ENCODE results near the gene NEK5. TPM values are rescaled to one million over a fixed set of nuclear protein-coding genes. Genes with fewer than 3 reads are reported as not detected.
A peak's percentile ranks its signal among the peaks of the same experiment; 100 is the strongest.

The NEK5 gene
- polyA plus RNA-seq, 1 donor = 2.3 TPM

DNA sequence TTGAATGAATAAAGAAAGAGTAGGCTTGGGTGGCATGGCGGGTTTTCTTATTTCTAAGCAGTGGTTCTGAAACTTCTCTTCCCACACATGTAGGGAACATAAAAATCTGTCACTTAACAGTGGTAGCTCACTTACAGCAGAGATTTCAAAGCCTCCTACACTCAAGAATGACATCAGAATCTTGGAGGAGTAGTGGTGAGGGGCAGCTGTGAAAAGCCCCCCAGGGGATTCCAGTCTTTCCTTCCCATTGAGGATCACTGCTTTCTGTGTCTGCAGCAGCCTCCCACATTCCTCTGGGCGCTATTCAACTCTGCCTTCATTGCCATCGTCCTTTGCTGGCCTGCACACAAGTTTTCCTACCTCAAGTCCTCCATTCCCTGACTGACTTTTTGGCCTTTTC lies 8.6 kb upstream of the NEK5 start:
- Histone ChIP-seq H3K36me3 (ENCODE audit: control insufficient read depth, insufficient read depth, low read length) (peaks cover 65% of the 10 kb centered on the region), H3K27me3 (ENCODE audit: control insufficient read depth, insufficient read depth, low read length) (no peaks in the 10 kb centered on the region), H3K9me3 (ENCODE audit: control insufficient read depth, low read depth, low read length) (no peaks in the 10 kb centered on the region), H3K4me1 (ENCODE audit: control insufficient read depth, insufficient read depth, low read length) (no peaks in the 10 kb centered on the region), H3K27ac (ENCODE audit: low read length) (no peak overlapping the region), H3K4me3 (ENCODE audit: low read length) (no peak overlapping the region)
- DNase-seq = no peak
- WGBS (ENCODE audit: insufficient coverage, low lambda C conversion rate) = no CpG with 5 or more reads among the region's 3 CpGs

DNA sequence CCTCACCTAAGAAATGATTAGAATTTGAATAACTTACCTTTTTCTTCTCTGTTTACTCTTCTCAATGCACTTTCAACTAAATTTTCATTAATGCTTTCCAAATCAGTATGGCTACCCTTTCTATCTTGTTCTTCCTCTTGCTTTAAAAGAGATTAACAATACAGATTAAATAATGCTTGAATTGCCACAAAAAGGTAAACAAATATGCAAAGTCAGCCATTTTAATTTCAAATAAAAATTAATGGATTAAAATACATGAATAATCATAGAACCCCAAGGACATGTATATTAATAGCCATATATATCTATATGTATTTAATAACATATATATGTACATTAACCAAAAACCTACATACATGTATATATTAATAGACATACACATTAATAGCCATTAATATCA lies 7.9 kb upstream of the NEK5 start:
- Histone ChIP-seq H3K4me1 (ENCODE audit: control insufficient read depth, insufficient read depth, low read length) (no peaks in the 10 kb centered on the region), H3K36me3 (ENCODE audit: control insufficient read depth, insufficient read depth, low read length) (peaks cover 70% of the 10 kb centered on the region), H3K4me3 (ENCODE audit: low read length) (no peak overlapping the region), H3K27me3 (ENCODE audit: control insufficient read depth, insufficient read depth, low read length) (no peaks in the 10 kb centered on the region), H3K27ac (ENCODE audit: low read length) (no peak overlapping the region), H3K9me3 (ENCODE audit: control insufficient read depth, low read depth, low read length) (no peaks in the 10 kb centered on the region)
- DNase-seq = no peak

DNA sequence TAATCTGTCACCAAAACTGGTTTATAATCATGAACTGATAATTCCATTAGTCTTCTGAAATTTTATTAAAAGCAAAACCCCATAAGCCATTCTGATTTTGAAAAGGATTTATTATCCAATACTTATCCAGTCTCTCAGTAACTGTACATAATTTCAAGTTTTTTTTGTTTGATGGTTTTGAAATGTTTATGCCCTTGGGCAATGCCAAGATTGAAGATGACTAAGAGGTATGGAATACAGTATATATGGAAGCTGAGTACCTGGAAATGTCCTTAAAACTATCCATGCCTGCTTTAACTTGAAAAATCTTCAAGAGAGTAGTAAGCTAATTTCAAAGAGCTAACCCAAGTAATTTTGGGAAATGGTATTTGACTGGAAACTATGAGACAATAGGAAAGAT lies 1.8 kb upstream of the NEK5 start:
- DNase-seq = no peak
- Histone ChIP-seq H3K27me3 (ENCODE audit: control insufficient read depth, insufficient read depth, low read length) (no peaks in the 10 kb centered on the region), H3K9me3 (ENCODE audit: control insufficient read depth, low read depth, low read length) (no peaks in the 10 kb centered on the region), H3K4me1 (ENCODE audit: control insufficient read depth, insufficient read depth, low read length) (peaks cover 4% of the 10 kb centered on the region), H3K27ac (ENCODE audit: low read length) (no peak overlapping the region), H3K36me3 (ENCODE audit: control insufficient read depth, insufficient read depth, low read length) (peaks cover 43% of the 10 kb centered on the region), H3K4me3 (ENCODE audit: low read length) (no peak overlapping the region)

DNA sequence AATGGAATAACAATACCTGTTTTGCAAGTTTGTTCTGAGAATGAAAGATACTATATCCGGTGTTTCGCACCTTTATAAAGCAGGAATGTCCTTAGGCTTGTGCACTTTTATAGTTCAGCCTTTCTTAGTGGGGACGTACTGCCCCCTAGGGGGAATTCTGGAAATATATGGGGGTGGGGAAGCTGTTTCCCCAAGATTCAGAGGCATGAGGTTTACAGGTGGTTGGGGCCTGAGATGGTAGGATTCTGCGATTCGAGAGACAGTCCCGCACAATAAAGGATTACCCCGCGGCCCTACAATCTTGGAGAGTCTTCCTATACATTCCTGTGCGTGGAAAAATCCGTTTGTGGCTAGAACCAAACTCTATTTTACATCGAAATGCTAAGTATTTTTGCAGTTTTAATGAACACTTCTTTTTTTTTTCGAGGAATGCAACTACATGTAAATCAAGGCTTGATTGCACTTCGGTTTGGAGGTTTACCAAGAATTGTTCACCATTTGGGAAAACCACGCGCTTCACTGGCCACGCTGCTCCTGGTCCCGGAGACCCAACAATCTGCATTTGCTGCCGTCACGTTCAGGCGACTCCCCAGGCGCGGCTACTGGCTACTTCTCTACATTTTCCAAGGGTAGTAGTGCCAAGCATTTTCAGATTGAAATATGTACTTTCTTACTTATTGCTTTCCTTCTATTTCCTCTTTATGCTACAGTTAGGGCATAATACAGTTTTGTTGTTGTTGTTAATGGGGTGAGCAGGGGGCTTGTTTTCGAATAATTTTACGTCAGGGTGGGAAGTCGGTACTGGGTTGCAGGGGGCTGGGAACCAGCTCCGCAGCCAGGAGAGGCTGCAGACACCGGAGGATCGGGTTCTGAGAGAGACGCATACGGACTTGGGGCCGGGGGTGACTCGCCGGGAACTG lies 830 bp downstream of the NEK5 start:
- peak overlapping the region; percentile 31 for H3K27ac ChIP-seq (ENCODE audit: low read length)
- peak; percentile 73 to 83 for DNase-seq
- peaks cover 21% of the 10 kb centered on the region for H3K36me3 ChIP-seq (ENCODE audit: control insufficient read depth, insufficient read depth, low read length)
- peaks cover 4% of the 10 kb centered on the region for H3K4me1 ChIP-seq (ENCODE audit: control insufficient read depth, insufficient read depth, low read length)
- H3K9me3 ChIP-seq (ENCODE audit: control insufficient read depth, low read depth, low read length) = no peaks in the 10 kb centered on the region
- WGBS (ENCODE audit: insufficient coverage, low lambda C conversion rate) = 0% methylated on average over 5 of the region's 33 CpGs
- H3K4me3 ChIP-seq (ENCODE audit: low read length) = peak overlapping the region; percentile 71
- no peaks in the 10 kb centered on the region for H3K27me3 ChIP-seq (ENCODE audit: control insufficient read depth, insufficient read depth, low read length)

DNA sequence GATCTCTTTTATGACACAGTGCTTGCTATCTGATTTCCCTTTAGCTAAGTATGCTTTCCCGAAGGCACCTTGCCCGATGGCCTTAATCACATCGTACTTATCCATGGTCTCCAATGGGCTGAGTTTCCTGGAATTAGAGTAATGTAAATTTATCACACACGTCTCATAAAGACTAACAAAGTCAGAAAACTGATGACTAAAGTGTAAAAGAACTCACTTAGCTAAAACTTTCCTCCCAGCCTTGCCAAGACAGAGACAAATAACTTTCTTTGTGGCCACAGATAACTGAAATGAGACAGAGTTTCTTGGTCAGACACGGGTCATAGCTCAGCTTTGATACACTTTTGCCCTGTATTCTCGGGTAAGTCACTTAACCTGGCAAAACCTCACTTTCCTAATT lies 1.5 kb downstream of the NEK5 start:
- peaks cover 15% of the 10 kb centered on the region for H3K36me3 ChIP-seq (ENCODE audit: control insufficient read depth, insufficient read depth, low read length)
- no peaks in the 10 kb centered on the region for H3K27me3 ChIP-seq (ENCODE audit: control insufficient read depth, insufficient read depth, low read length)
- no peak for DNase-seq
- peaks cover 4% of the 10 kb centered on the region for H3K4me1 ChIP-seq (ENCODE audit: control insufficient read depth, insufficient read depth, low read length)
- no peaks in the 10 kb centered on the region for H3K9me3 ChIP-seq (ENCODE audit: control insufficient read depth, low read depth, low read length)
- no peak overlapping the region for H3K4me3 ChIP-seq (ENCODE audit: low read length)
- WGBS (ENCODE audit: insufficient coverage, low lambda C conversion rate) = 17% methylated on average over 2 of the region's 6 CpGs
- peak overlapping the region; percentile 4 for H3K27ac ChIP-seq (ENCODE audit: low read length)

DNA sequence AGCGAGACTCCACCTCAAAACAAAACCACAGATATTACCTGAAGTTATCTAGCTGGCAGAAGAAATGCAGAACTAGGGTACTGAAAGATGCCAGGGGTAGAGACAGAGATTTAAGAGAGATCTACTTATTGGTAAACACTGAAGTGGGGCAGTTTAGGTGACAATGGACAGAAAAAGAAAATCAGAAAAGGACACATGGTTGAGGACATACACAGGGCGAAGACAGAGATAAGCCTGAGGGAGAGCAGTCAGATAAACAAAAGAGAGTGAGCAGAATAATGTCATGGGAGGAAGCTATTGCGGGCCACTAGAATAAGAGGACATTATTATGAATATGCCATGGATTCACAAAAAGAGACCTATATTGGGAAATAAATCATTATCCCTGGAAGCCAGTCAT lies 3.3 kb downstream of the NEK5 start:
- H3K36me3 ChIP-seq (ENCODE audit: control insufficient read depth, insufficient read depth, low read length) = no peaks in the 10 kb centered on the region
- 100% methylated on average over 1 of the region's 3 CpGs for WGBS (ENCODE audit: insufficient coverage, low lambda C conversion rate)
- no peaks in the 10 kb centered on the region for H3K27me3 ChIP-seq (ENCODE audit: control insufficient read depth, insufficient read depth, low read length)
- H3K4me1 ChIP-seq (ENCODE audit: control insufficient read depth, insufficient read depth, low read length) = peaks cover 4% of the 10 kb centered on the region
- no peak for DNase-seq
- no peak overlapping the region for H3K27ac ChIP-seq (ENCODE audit: low read length)
- no peaks in the 10 kb centered on the region for H3K9me3 ChIP-seq (ENCODE audit: control insufficient read depth, low read depth, low read length)
- H3K4me3 ChIP-seq (ENCODE audit: low read length) = no peak overlapping the region

DNA sequence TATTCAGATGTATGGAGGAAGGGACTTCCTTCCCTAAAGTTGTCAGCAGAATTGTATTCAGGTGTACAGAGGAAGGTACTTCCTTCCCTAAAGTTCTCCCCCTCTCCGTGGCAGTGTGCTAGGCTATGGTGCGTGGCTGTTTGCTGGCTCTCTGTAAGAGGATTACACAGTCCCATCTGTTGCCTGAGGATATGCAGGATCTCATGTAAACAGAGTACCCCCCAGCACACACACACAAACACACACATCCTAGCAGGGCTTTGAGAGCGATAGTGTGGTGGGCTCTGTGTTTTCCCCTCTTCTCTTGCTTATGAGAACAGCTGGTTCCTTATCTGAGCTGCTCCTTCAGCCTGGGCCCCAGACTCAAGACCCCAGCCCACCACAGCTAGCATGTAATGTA lies 10.3 kb downstream of the NEK5 start:
- H3K36me3 ChIP-seq (ENCODE audit: control insufficient read depth, insufficient read depth, low read length) = no peaks in the 10 kb centered on the region
- no CpG with 5 or more reads among the region's 3 CpGs for WGBS (ENCODE audit: insufficient coverage, low lambda C conversion rate)
- H3K27me3 ChIP-seq (ENCODE audit: control insufficient read depth, insufficient read depth, low read length) = no peaks in the 10 kb centered on the region
- H3K4me3 ChIP-seq (ENCODE audit: low read length) = no peak overlapping the region
- DNase-seq = no peak
- no peaks in the 10 kb centered on the region for H3K4me1 ChIP-seq (ENCODE audit: control insufficient read depth, insufficient read depth, low read length)
- no peaks in the 10 kb centered on the region for H3K9me3 ChIP-seq (ENCODE audit: control insufficient read depth, low read depth, low read length)
- H3K27ac ChIP-seq (ENCODE audit: low read length) = no peak overlapping the region

DNA sequence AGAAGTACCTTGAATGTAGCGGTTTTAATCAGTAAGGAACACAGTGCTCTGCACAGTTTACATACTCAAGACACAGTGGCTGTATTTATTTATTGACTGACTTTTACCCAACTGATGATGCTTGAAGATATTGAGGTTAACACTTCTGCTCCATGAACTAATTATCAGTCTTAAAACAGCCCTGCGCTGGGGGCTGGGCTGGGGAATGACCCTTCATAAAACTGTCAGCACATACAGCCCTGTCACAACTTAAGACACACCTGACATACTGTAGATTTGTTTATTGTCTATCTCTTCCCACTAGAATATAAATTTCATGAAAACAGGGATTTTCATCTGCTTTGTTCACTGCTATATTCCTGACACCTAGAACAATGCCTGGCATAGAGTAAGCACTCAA lies 10.8 kb downstream of the NEK5 start:
- Histone ChIP-seq H3K4me1 (ENCODE audit: control insufficient read depth, insufficient read depth, low read length) (no peaks in the 10 kb centered on the region), H3K4me3 (ENCODE audit: low read length) (no peak overlapping the region), H3K27ac (ENCODE audit: low read length) (no peak overlapping the region), H3K27me3 (ENCODE audit: control insufficient read depth, insufficient read depth, low read length) (no peaks in the 10 kb centered on the region), H3K9me3 (ENCODE audit: control insufficient read depth, low read depth, low read length) (no peaks in the 10 kb centered on the region), H3K36me3 (ENCODE audit: control insufficient read depth, insufficient read depth, low read length) (no peaks in the 10 kb centered on the region)
- 60% methylated on average over 1 of the region's 2 CpGs for WGBS (ENCODE audit: insufficient coverage, low lambda C conversion rate)
- no peak for DNase-seq

DNA sequence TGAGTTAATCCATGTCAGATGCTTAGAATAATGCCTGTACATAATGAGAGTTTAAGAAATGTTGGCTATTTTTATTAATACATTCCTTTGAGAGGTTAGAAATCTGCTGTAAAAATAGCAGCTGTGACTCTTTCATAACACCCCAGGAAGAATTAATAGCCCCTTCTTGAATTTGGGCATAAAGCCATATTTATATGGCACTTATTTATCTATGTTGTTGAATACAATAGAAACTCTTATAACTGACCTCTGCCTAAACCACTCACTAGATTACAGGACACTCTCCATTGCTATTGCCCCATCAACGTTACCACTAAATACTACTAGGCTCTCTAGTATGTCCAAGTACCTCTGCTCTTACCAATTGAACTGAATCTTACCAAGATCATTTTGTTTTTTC lies 16.3 kb downstream of the NEK5 start:
- Histone ChIP-seq H3K27ac (ENCODE audit: low read length) (no peak overlapping the region), H3K4me1 (ENCODE audit: control insufficient read depth, insufficient read depth, low read length) (peaks cover 10% of the 10 kb centered on the region), H3K9me3 (ENCODE audit: control insufficient read depth, low read depth, low read length) (no peaks in the 10 kb centered on the region), H3K27me3 (ENCODE audit: control insufficient read depth, insufficient read depth, low read length) (no peaks in the 10 kb centered on the region), H3K36me3 (ENCODE audit: control insufficient read depth, insufficient read depth, low read length) (no peaks in the 10 kb centered on the region), H3K4me3 (ENCODE audit: low read length) (no peak overlapping the region)
- DNase-seq = no peak
- 86% methylated on average over 1 of the region's 1 CpG for WGBS (ENCODE audit: insufficient coverage, low lambda C conversion rate)

DNA sequence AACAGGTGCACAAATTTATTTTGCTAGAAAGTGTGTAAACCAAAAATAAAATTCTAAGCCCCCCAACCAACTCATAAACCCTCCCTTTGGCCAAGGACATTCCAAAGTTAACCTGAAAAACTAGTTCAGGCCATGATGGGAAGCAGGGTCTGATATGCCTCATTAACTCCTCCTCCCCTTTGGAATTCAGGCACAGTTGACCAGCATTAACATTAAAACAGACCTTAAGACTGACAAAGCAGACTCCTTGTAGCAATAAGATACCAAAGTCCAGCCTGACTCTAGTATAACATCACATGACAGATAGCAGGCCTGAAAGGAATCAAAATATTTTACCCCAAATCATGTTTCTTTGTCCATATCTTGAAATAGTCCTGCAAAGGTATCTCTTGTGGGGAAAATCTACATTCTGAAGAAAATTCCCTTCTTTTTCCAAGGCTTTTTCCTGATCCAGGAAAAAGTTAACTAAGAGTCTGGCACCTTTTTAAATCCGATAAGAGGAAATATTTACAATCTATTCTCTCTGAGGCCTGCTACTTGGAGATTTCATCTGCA lies 19.7 kb downstream of the NEK5 start:
- Histone ChIP-seq H3K36me3 (ENCODE audit: control insufficient read depth, insufficient read depth, low read length) (no peaks in the 10 kb centered on the region), H3K4me1 (ENCODE audit: control insufficient read depth, insufficient read depth, low read length) (peaks cover 10% of the 10 kb centered on the region), H3K27me3 (ENCODE audit: control insufficient read depth, insufficient read depth, low read length) (no peaks in the 10 kb centered on the region), H3K27ac (ENCODE audit: low read length) (peak overlapping the region; percentile 36), H3K4me3 (ENCODE audit: low read length) (no peak overlapping the region), H3K9me3 (ENCODE audit: control insufficient read depth, low read depth, low read length) (no peaks in the 10 kb centered on the region)
- peak; percentile 61 to 87 for DNase-seq
- WGBS (ENCODE audit: insufficient coverage, low lambda C conversion rate) = no CpG with 5 or more reads among the region's 1 CpG

DNA sequence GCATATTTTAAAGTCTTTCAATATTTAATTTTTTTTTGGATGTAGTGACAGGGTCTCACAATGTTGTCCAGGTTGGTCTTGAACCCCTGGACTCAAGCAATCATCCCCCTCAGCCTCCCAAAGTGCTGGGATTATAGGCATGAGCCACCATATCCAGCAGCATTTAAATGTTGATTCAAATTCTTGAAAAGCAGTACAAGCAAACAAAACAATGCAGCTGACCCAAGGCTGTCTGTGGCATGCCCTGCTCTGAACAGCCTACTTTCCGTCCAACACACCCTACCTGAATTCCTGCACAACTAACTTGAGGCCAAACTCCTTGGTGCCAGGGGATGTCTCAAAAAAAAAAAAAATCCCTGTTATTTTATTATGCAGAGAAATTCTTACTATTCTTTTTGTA lies 23.0 kb downstream of the NEK5 start:
- Histone ChIP-seq H3K9me3 (ENCODE audit: control insufficient read depth, low read depth, low read length) (no peaks in the 10 kb centered on the region), H3K4me1 (ENCODE audit: control insufficient read depth, insufficient read depth, low read length) (peaks cover 10% of the 10 kb centered on the region), H3K4me3 (ENCODE audit: low read length) (no peak overlapping the region), H3K27me3 (ENCODE audit: control insufficient read depth, insufficient read depth, low read length) (no peaks in the 10 kb centered on the region), H3K36me3 (ENCODE audit: control insufficient read depth, insufficient read depth, low read length) (no peaks in the 10 kb centered on the region), H3K27ac (ENCODE audit: low read length) (no peak overlapping the region)
- no CpG with 5 or more reads among the region's 1 CpG for WGBS (ENCODE audit: insufficient coverage, low lambda C conversion rate)
- DNase-seq = no peak

Measured in large intestine (tissue), 3 donors.